WTC11 (cell line): ENCODE results near the gene RNF2. TPM values are rescaled to one million over a fixed set of nuclear protein-coding genes. Genes with fewer than 3 reads are reported as not detected.

ENCODE experiments used
- ATAC-seq: fragments of 200-7000 bp; cut with Tn5 transposase; 2 replicates; pipeline ENCODE4 v1.10.0; 2021; ENCODE audit warnings: mild to moderate bottlenecking, moderate library complexity
- CTCF ChIA-PET: fragments of 300-600 bp; sonication (Branson Sonifier 250); formaldehyde crosslinking; loops from one replicate; lab custom pipeline; 2021; ENCODE audit warnings: antibody characterized with exemption; lab: Charles Lee
- POLR2A ChIA-PET: fragments of 350-600 bp; sonication (Branson Sonifier 250); formaldehyde crosslinking; loops from one replicate; lab custom pipeline; 2021; ENCODE audit warnings: antibody characterized with exemption; lab: Charles Lee
- DNase-seq: peaks from one replicate; pipeline ENCODE4 v3.0.0; 2021; ENCODE audit warnings: low spot score
- H3K27ac Mint-ChIP-seq: 2 replicates; pipeline ENCODE4 v1.8.0; 2021; ENCODE audit warnings: mixed read lengths
- H3K27me3 Mint-ChIP-seq: 2 replicates; pipeline ENCODE4 v1.8.0; 2021; ENCODE audit warnings: low read depth, mild to moderate bottlenecking, moderate library complexity, mixed read lengths
- H3K36me3 Mint-ChIP-seq: 2 replicates; pipeline ENCODE4 v1.8.0; 2021; ENCODE audit warnings: mixed read lengths
- H3K4me1 Mint-ChIP-seq: 2 replicates; pipeline ENCODE4 v1.8.0; 2022; ENCODE audit warnings: mixed read lengths
- H3K4me3 Mint-ChIP-seq: 2 replicates; pipeline ENCODE4 v1.8.0; 2021; ENCODE audit warnings: mild to moderate bottlenecking, moderate library complexity, mixed read lengths
- H3K9me3 Mint-ChIP-seq: 2 replicates; pipeline ENCODE4 v1.8.0; 2021; ENCODE audit warnings: mixed read lengths
- ATF1 ChIP-seq: sonication (generic); formaldehyde crosslinking; IDR thresholded peaks from 2 replicates; pipeline ENCODE4 v1.8.1; 2023; ENCODE audit warnings: mild to moderate bottlenecking, moderate library complexity, missing genetic modification reagents
- FOXJ3 ChIP-seq: sonication (generic); formaldehyde crosslinking; IDR thresholded peaks from 2 replicates; pipeline ENCODE4 v1.9.0; 2021; ENCODE audit warnings: missing genetic modification reagents, mild to moderate bottlenecking, borderline replicate concordance
- GTF2I ChIP-seq: fragments of 250-450 bp; sonication (Bioruptor Pico); conservative IDR thresholded peaks from 2 replicates; pipeline ENCODE4 v1.4.0; 2021; ENCODE audit warnings: mild to moderate bottlenecking
- JUN ChIP-seq: sonication (generic); formaldehyde crosslinking; IDR thresholded peaks from 2 replicates; pipeline ENCODE4 v1.8.0; 2023; ENCODE audit warnings: mild to moderate bottlenecking, missing genetic modification reagents
- MXD4 ChIP-seq: fragments of 250-450 bp; sonication (Bioruptor Pico); IDR thresholded peaks from 2 replicates; pipeline ENCODE4 v1.8.0; 2021; ENCODE audit warnings: mild to moderate bottlenecking, moderate library complexity, borderline replicate concordance
- NFATC4 ChIP-seq: fragments of 250-450 bp; sonication (Bioruptor Pico); IDR thresholded peaks from 2 replicates; pipeline ENCODE4 v1.9.0; 2021; ENCODE audit warnings: mild to moderate bottlenecking
- NR1H2 ChIP-seq: sonication (generic); formaldehyde crosslinking; IDR thresholded peaks from 2 replicates; pipeline ENCODE4 v1.9.0; 2021; ENCODE audit warnings: mild to moderate bottlenecking, moderate library complexity, missing genetic modification reagents
- SP1 ChIP-seq: sonication (generic); formaldehyde crosslinking; conservative IDR thresholded peaks from 2 replicates; pipeline ENCODE4 v1.8.1; 2022; ENCODE audit warnings: missing genetic modification reagents
- TEAD4 ChIP-seq: sonication (generic); formaldehyde crosslinking; IDR thresholded peaks from 2 replicates; pipeline ENCODE4 v1.8.0; 2022; ENCODE audit warnings: mild to moderate bottlenecking, missing genetic modification reagents
- TP53 ChIP-seq: sonication (generic); formaldehyde crosslinking; IDR thresholded peaks from 2 replicates; pipeline ENCODE4 v1.8.1; 2023; ENCODE audit warnings: mild to moderate bottlenecking, missing genetic modification reagents
- ZNF232 ChIP-seq: sonication (generic); formaldehyde crosslinking; IDR thresholded peaks from 2 replicates; pipeline ENCODE4 v1.8.0; 2022; ENCODE audit warnings: mild to moderate bottlenecking, missing genetic modification reagents
- ZNF317 ChIP-seq: sonication (generic); formaldehyde crosslinking; IDR thresholded peaks from 2 replicates; pipeline ENCODE4 v1.8.1; 2023; ENCODE audit warnings: low read depth, mild to moderate bottlenecking, moderate library complexity, missing genetic modification reagents, borderline replicate concordance
- total RNA-seq: library from RNA; stranded (reverse); gene quantifications from 3 replicates; pipeline ENCODE4 v1.2.3, GENCODE V29; 2021
- TF ChIP-seq, protein P1 (sequence below): sonication (generic); formaldehyde crosslinking; IDR thresholded peaks from 2 replicates; pipeline ENCODE4 v1.8.1; 2022; ENCODE audit warnings: missing genetic modification reagents, borderline replicate concordance
- TF ChIP-seq, protein P2 (sequence below): sonication (generic); formaldehyde crosslinking; IDR thresholded peaks from 2 replicates; pipeline ENCODE4 v1.8.0; 2022; ENCODE audit warnings: mild to moderate bottlenecking, missing genetic modification reagents
- TF ChIP-seq, protein P3 (sequence below): sonication (generic); formaldehyde crosslinking; conservative IDR thresholded peaks from 2 replicates; pipeline ENCODE4 v1.8.1; 2022; ENCODE audit warnings: mild to moderate bottlenecking, missing genetic modification reagents
- TF ChIP-seq, protein P4 (sequence below): sonication (generic); formaldehyde crosslinking; IDR thresholded peaks from 2 replicates; pipeline ENCODE4 v1.8.1; 2023; ENCODE audit warnings: mild to moderate bottlenecking, missing genetic modification reagents
- TF ChIP-seq, protein P5 (sequence below): sonication (generic); formaldehyde crosslinking; IDR thresholded peaks from 2 replicates; pipeline ENCODE4 v1.8.1; 2022; ENCODE audit warnings: mild to moderate bottlenecking, moderate library complexity, missing genetic modification reagents
- TF ChIP-seq, protein P6 (sequence below): fragments of 250-450 bp; sonication (Bioruptor Pico); conservative IDR thresholded peaks from 2 replicates; pipeline ENCODE4 v1.9.0; 2021; ENCODE audit warnings: mild to moderate bottlenecking
- TF ChIP-seq, protein P7 (sequence below): sonication (generic); formaldehyde crosslinking; IDR thresholded peaks from 2 replicates; pipeline ENCODE4 v1.8.0; 2023; ENCODE audit warnings: missing genetic modification reagents
- TF ChIP-seq, protein P8 (sequence below): sonication (generic); formaldehyde crosslinking; IDR thresholded peaks from 2 replicates; pipeline ENCODE4 v1.8.1; 2022; ENCODE audit warnings: low read depth, mild to moderate bottlenecking, moderate library complexity, missing genetic modification reagents, borderline replicate concordance
- TF ChIP-seq, protein P9 (sequence below): sonication (generic); formaldehyde crosslinking; IDR thresholded peaks from 2 replicates; pipeline ENCODE4 v1.8.1; 2023; ENCODE audit warnings: mild to moderate bottlenecking, moderate library complexity, missing genetic modification reagents

RNF2 gene
- total RNA-seq, 1 experiment from 2014 or later = 37.3 TPM

DNA sequence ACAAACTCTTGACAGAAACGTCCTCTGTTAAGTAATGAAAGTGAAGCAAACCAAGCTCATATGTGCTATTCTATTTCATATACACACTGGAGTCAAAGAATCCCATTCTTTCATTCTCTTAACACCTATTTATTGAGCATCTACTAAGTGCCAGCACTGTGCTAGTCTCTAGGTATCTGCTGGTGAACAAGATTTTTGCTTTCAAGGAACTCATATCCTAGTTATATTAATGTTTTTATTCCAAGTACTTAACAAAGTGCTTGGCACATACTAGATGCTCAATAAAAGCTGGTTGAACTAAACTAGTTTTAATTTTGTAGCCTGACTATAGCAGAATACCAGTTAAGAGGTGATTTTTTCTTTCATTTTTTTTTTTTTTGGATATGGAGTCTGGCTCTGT lies 3.6 kb upstream of the RNF2 start:
- Mint-ChIP-seq H3K4me3 (no peak overlapping the region), H3K9me3 (no peaks in the 10 kb centered on the region), H3K27ac (no peak overlapping the region), H3K36me3 (no peaks in the 10 kb centered on the region), H3K27me3 (peaks cover 27% of the 10 kb centered on the region), H3K4me1 (peaks cover 12% of the 10 kb centered on the region)
- ATAC-seq (no peak), DNase-seq (no peak)
- no peak for TF ChIP-seq NFATC4
- no peak for TF ChIP-seq ZNF317 (CRISPR knock-in tag)
- TF ChIP-seq MXD4 (CRISPR knock-in tag) = no peak
- TF ChIP-seq ATF1 = no peak
- TF ChIP-seq, protein P1, sequence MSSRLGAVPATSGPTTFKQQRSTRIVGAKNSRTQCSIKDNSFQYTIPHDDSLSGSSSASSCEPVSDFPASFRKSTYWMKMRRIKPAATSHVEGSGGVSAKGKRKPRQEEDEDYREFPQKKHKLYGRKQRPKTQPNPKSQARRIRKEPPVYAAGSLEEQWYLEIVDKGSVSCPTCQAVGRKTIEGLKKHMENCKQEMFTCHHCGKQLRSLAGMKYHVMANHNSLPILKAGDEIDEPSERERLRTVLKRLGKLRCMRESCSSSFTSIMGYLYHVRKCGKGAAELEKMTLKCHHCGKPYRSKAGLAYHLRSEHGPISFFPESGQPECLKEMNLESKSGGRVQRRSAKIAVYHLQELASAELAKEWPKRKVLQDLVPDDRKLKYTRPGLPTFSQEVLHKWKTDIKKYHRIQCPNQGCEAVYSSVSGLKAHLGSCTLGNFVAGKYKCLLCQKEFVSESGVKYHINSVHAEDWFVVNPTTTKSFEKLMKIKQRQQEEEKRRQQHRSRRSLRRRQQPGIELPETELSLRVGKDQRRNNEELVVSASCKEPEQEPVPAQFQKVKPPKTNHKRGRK = no peak
- TF ChIP-seq, protein P2, sequence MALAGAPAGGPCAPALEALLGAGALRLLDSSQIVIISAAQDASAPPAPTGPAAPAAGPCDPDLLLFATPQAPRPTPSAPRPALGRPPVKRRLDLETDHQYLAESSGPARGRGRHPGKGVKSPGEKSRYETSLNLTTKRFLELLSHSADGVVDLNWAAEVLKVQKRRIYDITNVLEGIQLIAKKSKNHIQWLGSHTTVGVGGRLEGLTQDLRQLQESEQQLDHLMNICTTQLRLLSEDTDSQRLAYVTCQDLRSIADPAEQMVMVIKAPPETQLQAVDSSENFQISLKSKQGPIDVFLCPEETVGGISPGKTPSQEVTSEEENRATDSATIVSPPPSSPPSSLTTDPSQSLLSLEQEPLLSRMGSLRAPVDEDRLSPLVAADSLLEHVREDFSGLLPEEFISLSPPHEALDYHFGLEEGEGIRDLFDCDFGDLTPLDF = no peak
- TF ChIP-seq ZNF232 (CRISPR knock-in tag) = no peak
- TF ChIP-seq, protein P3, sequence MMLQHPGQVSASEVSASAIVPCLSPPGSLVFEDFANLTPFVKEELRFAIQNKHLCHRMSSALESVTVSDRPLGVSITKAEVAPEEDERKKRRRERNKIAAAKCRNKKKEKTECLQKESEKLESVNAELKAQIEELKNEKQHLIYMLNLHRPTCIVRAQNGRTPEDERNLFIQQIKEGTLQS (CRISPR knock-in tag) = no peak
- no peak for TF ChIP-seq NR1H2 (CRISPR knock-in tag)
- TF ChIP-seq, protein P4, sequence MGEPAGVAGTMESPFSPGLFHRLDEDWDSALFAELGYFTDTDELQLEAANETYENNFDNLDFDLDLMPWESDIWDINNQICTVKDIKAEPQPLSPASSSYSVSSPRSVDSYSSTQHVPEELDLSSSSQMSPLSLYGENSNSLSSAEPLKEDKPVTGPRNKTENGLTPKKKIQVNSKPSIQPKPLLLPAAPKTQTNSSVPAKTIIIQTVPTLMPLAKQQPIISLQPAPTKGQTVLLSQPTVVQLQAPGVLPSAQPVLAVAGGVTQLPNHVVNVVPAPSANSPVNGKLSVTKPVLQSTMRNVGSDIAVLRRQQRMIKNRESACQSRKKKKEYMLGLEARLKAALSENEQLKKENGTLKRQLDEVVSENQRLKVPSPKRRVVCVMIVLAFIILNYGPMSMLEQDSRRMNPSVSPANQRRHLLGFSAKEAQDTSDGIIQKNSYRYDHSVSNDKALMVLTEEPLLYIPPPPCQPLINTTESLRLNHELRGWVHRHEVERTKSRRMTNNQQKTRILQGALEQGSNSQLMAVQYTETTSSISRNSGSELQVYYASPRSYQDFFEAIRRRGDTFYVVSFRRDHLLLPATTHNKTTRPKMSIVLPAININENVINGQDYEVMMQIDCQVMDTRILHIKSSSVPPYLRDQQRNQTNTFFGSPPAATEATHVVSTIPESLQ (CRISPR knock-in tag) = no peak
- TF ChIP-seq, protein P5, sequence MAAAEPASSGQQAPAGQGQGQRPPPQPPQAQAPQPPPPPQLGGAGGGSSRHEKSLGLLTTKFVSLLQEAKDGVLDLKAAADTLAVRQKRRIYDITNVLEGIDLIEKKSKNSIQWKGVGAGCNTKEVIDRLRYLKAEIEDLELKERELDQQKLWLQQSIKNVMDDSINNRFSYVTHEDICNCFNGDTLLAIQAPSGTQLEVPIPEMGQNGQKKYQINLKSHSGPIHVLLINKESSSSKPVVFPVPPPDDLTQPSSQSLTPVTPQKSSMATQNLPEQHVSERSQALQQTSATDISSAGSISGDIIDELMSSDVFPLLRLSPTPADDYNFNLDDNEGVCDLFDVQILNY = no peak
- TF ChIP-seq FOXJ3 (CRISPR knock-in tag) = no peak
- no peak for TF ChIP-seq TEAD4 (CRISPR knock-in tag)
- TF ChIP-seq, protein P6, sequence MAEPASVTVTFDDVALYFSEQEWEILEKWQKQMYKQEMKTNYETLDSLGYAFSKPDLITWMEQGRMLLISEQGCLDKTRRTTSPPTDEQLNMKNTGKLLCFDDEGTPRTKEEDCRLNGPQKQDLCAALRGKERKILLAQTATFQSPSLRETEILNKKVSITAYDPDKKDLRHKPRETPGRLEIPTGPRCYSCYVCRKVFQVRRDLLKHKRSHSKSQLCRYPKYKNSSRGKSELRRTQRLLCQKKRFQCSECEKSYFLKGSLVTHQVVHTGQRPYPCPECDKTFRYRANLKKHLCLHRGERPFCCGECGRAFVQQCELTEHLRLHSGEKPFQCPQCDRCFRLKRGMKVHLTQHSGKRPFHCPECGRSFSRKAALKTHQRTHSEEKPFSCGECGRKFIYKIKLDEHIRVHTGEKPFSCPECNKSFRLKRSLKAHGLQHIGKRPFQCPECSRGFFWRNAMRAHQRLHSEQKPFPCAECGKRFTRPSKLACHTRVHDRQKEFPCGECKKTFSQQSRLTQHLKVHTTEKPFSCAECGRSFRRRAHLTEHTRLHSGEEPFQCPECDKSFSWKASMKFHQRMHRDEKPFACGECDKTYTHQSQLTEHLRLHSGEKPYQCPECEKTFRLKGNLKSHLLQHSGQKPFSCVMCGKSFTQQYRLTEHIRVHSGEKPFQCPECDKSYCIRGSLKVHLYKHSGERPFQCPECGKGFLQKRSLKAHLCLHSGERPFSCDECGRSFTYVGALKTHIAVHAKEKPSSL (CRISPR knock-in tag) = no peak
- CTCF ChIA-PET = no interaction called here
- POLR2A ChIA-PET = no interaction called here

DNA sequence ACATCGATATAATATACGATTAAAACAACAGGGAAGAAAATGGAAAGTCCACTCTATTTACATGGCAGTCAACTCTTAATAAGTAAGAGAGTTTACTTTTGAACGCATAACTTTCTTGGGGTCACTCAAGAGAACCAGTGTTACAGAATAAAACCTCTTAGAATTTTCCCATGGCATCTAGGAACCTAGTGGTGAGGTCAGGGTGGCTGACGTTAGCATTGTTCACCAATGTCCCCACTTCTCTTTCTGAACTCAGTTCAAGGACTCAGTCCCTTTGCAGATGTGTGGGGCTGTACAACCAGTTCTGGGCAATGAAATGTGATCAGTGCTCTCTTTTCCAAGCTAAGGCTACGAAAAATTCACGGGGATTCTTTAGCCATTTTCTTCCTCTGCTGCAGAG lies 2.6 kb upstream of the RNF2 start:
- CTCF ChIA-PET = no interaction called here
- Mint-ChIP-seq H3K27ac (no peak overlapping the region), H3K27me3 (peaks cover 27% of the 10 kb centered on the region), H3K9me3 (no peaks in the 10 kb centered on the region), H3K4me3 (no peak overlapping the region), H3K36me3 (no peaks in the 10 kb centered on the region), H3K4me1 (peaks cover 22% of the 10 kb centered on the region)
- ATAC-seq = no peak
- DNase-seq = no peak
- POLR2A ChIA-PET = no interaction called here
- TF ChIP-seq GTF2I (CRISPR knock-in tag) = no peak
- TF ChIP-seq JUN (CRISPR knock-in tag) = no peak
- TF ChIP-seq, protein P7, sequence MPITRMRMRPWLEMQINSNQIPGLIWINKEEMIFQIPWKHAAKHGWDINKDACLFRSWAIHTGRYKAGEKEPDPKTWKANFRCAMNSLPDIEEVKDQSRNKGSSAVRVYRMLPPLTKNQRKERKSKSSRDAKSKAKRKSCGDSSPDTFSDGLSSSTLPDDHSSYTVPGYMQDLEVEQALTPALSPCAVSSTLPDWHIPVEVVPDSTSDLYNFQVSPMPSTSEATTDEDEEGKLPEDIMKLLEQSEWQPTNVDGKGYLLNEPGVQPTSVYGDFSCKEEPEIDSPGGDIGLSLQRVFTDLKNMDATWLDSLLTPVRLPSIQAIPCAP = no peak
- TF ChIP-seq, protein P8, sequence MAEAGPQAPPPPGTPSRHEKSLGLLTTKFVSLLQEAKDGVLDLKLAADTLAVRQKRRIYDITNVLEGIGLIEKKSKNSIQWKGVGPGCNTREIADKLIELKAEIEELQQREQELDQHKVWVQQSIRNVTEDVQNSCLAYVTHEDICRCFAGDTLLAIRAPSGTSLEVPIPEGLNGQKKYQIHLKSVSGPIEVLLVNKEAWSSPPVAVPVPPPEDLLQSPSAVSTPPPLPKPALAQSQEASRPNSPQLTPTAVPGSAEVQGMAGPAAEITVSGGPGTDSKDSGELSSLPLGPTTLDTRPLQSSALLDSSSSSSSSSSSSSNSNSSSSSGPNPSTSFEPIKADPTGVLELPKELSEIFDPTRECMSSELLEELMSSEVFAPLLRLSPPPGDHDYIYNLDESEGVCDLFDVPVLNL (CRISPR knock-in tag) = no peak
- TF ChIP-seq, protein P6 (CRISPR knock-in tag) = no peak
- TF ChIP-seq, protein P9, sequence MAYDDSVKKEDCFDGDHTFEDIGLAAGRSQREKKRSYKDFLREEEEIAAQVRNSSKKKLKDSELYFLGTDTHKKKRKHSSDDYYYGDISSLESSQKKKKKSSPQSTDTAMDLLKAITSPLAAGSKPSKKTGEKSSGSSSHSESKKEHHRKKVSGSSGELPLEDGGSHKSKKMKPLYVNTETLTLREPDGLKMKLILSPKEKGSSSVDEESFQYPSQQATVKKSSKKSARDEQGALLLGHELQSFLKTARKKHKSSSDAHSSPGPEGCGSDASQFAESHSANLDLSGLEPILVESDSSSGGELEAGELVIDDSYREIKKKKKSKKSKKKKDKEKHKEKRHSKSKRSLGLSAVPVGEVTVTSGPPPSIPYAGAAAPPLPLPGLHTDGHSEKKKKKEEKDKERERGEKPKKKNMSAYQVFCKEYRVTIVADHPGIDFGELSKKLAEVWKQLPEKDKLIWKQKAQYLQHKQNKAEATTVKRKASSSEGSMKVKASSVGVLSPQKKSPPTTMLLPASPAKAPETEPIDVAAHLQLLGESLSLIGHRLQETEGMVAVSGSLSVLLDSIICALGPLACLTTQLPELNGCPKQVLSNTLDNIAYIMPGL = no peak
- no peak for TF ChIP-seq SP1
- TF ChIP-seq TP53 (CRISPR knock-in tag) = no peak
